Measurements from ENCODE around the gene TPRG1. TPM values are rescaled to one million over a fixed set of nuclear protein-coding genes. Genes with fewer than 3 reads are reported as not detected.

Gene TPRG1
- total RNA-seq, 2 experiments from 2014 or later, result 2.1 to 2.9 TPM

DNA sequence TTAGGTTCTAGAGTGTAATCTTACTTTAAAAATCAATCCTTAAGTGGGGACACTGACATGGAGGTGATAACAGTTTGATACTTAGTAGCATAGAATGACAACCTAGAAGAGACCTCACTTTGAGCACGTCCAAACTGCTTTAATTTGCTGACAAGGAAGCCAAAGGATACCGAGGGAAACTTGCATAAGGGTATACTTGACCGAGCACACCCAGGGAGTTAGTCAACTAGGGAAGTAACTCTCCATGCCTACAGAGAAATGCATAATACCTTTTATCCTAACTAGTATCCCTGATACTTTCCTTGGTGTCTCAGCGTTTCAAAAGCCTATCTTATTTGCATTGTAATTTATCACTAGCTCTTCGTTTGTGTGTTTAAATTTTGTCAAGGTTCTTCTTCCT lies 5.5 kb upstream of the TPRG1 start:
- Mint-ChIP-seq H3K4me3 (no peak overlapping the region), H3K9me3 (no peaks in the 10 kb centered on the region), H3K36me3 (ENCODE audit: low read depth) (no peaks in the 10 kb centered on the region), H3K4me1 (ENCODE audit: low read depth) (peaks cover 4% of the 10 kb centered on the region), H3K27me3 (no peaks in the 10 kb centered on the region), H3K27ac (no peak overlapping the region)
- H3K36me3 ChIP-seq (ENCODE audit: insufficient read depth, low read length), result no peaks in the 10 kb centered on the region
- H3K27me3 ChIP-seq (ENCODE audit: control insufficient read depth in 1 of 2, insufficient read depth in 2 of 2, low read length in 2 of 2), result no peaks in the 10 kb centered on the region
- TF ChIP-seq, protein P1, sequence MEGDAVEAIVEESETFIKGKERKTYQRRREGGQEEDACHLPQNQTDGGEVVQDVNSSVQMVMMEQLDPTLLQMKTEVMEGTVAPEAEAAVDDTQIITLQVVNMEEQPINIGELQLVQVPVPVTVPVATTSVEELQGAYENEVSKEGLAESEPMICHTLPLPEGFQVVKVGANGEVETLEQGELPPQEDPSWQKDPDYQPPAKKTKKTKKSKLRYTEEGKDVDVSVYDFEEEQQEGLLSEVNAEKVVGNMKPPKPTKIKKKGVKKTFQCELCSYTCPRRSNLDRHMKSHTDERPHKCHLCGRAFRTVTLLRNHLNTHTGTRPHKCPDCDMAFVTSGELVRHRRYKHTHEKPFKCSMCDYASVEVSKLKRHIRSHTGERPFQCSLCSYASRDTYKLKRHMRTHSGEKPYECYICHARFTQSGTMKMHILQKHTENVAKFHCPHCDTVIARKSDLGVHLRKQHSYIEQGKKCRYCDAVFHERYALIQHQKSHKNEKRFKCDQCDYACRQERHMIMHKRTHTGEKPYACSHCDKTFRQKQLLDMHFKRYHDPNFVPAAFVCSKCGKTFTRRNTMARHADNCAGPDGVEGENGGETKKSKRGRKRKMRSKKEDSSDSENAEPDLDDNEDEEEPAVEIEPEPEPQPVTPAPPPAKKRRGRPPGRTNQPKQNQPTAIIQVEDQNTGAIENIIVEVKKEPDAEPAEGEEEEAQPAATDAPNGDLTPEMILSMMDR (IDR thresholded peaks at IDR 0.05), result no peak
- POLR2A ChIA-PET, result no interaction called here
- ATAC-seq (ENCODE audit: poor library complexity), result no peak
- no peak overlapping the region for H3K27ac ChIP-seq (ENCODE audit: low read depth in 1 of 2, low read length in 2 of 2)
- intact Hi-C loops (cut with DNase I, micrococcal nuclease), result no loop called here
- H3K4me1 ChIP-seq (ENCODE audit: insufficient read depth, low read length), result no peaks in the 10 kb centered on the region
- H3K4me3 ChIP-seq (ENCODE audit: low read length), result no peak overlapping the region
- H3K9me3 ChIP-seq (ENCODE audit: control insufficient read depth in 1 of 2, insufficient read depth in 1 of 2, low read length in 2 of 2), result no peaks in the 10 kb centered on the region
- CTCF ChIA-PET, result no interaction called here
- no peak for DNase-seq

DNA sequence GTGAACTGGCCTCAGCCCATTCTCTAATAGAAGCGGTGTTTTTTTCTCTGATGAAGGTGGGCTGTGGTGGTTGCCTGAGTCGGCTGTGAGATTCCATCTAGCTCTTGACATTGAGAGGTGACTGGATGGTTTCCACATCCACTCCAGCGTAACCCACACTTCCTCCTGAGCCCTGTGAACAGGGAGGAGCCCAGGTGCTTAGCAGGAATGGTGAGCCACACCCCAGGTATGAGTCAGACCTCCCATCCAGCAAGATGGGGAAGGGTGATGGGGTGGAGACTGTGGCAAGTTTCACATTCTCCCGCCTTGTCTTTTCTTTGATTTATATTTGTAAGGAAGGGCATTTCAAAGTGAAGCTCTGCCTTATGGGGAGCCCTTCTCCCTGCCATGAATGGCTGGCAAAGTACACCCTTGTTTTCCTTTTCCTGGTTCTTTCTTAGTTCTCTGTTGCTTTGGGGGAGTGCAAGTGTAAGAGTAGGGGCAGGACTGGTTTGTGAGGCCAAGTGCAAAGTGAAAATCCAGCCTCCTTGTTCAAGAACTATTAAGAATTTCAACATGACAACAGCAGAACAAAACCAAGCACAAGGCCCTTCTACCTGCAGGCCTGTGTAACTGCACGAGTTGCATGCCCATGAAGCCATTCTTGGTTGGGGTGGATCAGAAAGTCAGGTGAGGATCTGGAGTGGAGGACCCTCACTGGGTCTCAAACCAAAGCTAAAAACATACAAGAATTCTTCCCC lies 4.6 kb upstream of the TPRG1 start:
- Mint-ChIP-seq H3K4me3 (no peak overlapping the region), H3K4me1 (ENCODE audit: low read depth) (peaks cover 12% of the 10 kb centered on the region), H3K27ac (no peak overlapping the region), H3K27me3 (no peaks in the 10 kb centered on the region), H3K9me3 (no peaks in the 10 kb centered on the region), H3K36me3 (ENCODE audit: low read depth) (no peaks in the 10 kb centered on the region)
- intact Hi-C loops (cut with DNase I, micrococcal nuclease), result no loop called here
- ATAC-seq (ENCODE audit: poor library complexity), result no peak
- Histone ChIP-seq H3K4me3 (ENCODE audit: low read length) (no peak overlapping the region), H3K36me3 (ENCODE audit: insufficient read depth, low read length) (no peaks in the 10 kb centered on the region), H3K27me3 (ENCODE audit: control insufficient read depth in 1 of 2, insufficient read depth in 2 of 2, low read length in 2 of 2) (no peaks in the 10 kb centered on the region), H3K9me3 (ENCODE audit: control insufficient read depth in 1 of 2, insufficient read depth in 1 of 2, low read length in 2 of 2) (no peaks in the 10 kb centered on the region), H3K27ac (ENCODE audit: low read depth in 1 of 2, low read length in 2 of 2) (no peak overlapping the region), H3K4me1 (ENCODE audit: insufficient read depth, low read length) (peaks cover 5% of the 10 kb centered on the region)
- DNase-seq, result no peak
- ChIA-PET CTCF (no interaction called here), POLR2A (no interaction called here)
- TF ChIP-seq, protein P1 (IDR thresholded peaks at IDR 0.05), result no peak

DNA sequence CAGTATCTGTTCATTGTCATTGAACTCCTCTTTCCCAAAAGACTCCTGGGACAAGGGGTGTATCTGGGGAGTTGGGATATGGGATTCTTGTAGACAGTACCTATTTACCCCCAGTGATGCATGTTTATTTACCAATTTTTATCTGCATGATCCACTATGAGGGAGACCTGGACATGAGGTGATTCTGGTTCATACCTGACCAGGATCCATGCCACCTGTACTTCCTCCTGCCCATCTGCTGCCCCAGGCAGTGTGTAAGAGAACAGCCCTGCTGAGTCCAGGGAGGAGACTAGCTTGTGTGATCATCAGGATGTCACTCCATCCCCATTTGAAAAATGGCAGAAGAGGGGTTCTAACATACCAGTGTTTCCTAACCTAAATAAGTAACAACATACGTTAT lies 3.1 kb upstream of the TPRG1 start:
- Mint-ChIP-seq H3K27me3 (no peaks in the 10 kb centered on the region), H3K9me3 (no peaks in the 10 kb centered on the region), H3K4me3 (no peak overlapping the region), H3K4me1 (ENCODE audit: low read depth) (peaks cover 22% of the 10 kb centered on the region), H3K27ac (no peak overlapping the region), H3K36me3 (ENCODE audit: low read depth) (no peaks in the 10 kb centered on the region)
- H3K9me3 ChIP-seq (ENCODE audit: control insufficient read depth in 1 of 2, insufficient read depth in 1 of 2, low read length in 2 of 2), result no peaks in the 10 kb centered on the region
- TF ChIP-seq, protein P1 (IDR thresholded peaks at IDR 0.05), result no peak
- DNase-seq, result no peak
- peaks cover 5% of the 10 kb centered on the region for H3K4me1 ChIP-seq (ENCODE audit: insufficient read depth, low read length)
- no peak overlapping the region for H3K4me3 ChIP-seq (ENCODE audit: low read length)
- no peaks in the 10 kb centered on the region for H3K27me3 ChIP-seq (ENCODE audit: control insufficient read depth in 1 of 2, insufficient read depth in 2 of 2, low read length in 2 of 2)
- no peak for ATAC-seq (ENCODE audit: poor library complexity)
- POLR2A ChIA-PET, result no interaction called here
- no peaks in the 10 kb centered on the region for H3K36me3 ChIP-seq (ENCODE audit: insufficient read depth, low read length)
- intact Hi-C loops (cut with DNase I, micrococcal nuclease), result no loop called here
- no peak overlapping the region for H3K27ac ChIP-seq (ENCODE audit: low read depth in 1 of 2, low read length in 2 of 2)
- CTCF ChIA-PET, result no interaction called here
